H1 (cell line): ENCODE results near the gene ZBTB9. TPM values are rescaled to one million over a fixed set of nuclear protein-coding genes. Genes with fewer than 3 reads are reported as not detected.
"Not testable (repeated sequence)": the region's sequence is repeated elsewhere in the genome, so short reads cannot be mapped to it uniquely, and the experiment has no call there.

Experiments used
- CTCF ChIA-PET: fragments of 300-600 bp; sonication (Branson Sonifier 250); formaldehyde crosslinking; loops from one replicate; lab custom pipeline; 2021; ENCODE audit not compliant: partially characterized antibody; lab: Charles Lee
- POLR2A ChIA-PET: fragments of 300-600 bp; sonication (Branson Sonifier 250); formaldehyde crosslinking; loops from one replicate; lab custom pipeline; 2021; ENCODE audit warnings: inconsistent platforms; ENCODE audit not compliant: partially characterized antibody; lab: Charles Lee
- DNase-seq, 2 experiments: peaks; one replicate each; pipeline versions ENCODE4 v3.0.0 to v3.0.0-alpha.2; 2010 to 2022; ENCODE audit warnings: low spot score in 2 of 2, low read depth in 1 of 2, mixed read lengths in 1 of 2
- FAIRE-seq: peaks from 2 replicates; lab custom pipeline; 2011; peaks lifted over from hg19 to GRCh38; lab: Jason Lieb, UNC
- H2AFZ ChIP-seq: 2 replicates; pipeline ENCODE4 v1.8.1; 2012; ENCODE audit warnings: low read length, inconsistent platforms
- H2AK5ac ChIP-seq: 2 replicates; pipeline ENCODE4 v1.6.1; 2013; ENCODE audit warnings: low read depth, low read length
- H2BK120ac ChIP-seq: replicated peaks from 2 replicates; pipeline ENCODE3; 2013; ENCODE audit warnings: low read depth, low read length, inconsistent platforms
- H2BK12ac ChIP-seq: 2 replicates; pipeline ENCODE4 v1.6.1; 2013; ENCODE audit warnings: low read depth, low read length
- H2BK15ac ChIP-seq: 2 replicates; pipeline ENCODE4 v1.6.1; 2013; ENCODE audit warnings: low read length
- H2BK20ac ChIP-seq: 2 replicates; pipeline ENCODE4 v1.6.1; 2013; ENCODE audit warnings: low read length
- H2BK5ac ChIP-seq: 2 replicates; pipeline ENCODE4 v1.6.1; 2013; ENCODE audit warnings: low read depth, low read length
- H3K14ac ChIP-seq: 2 replicates; pipeline ENCODE4 v1.6.1; 2013; ENCODE audit warnings: inconsistent platforms; ENCODE audit not compliant: insufficient read length
- H3K18ac ChIP-seq: 2 replicates; pipeline ENCODE4 v1.6.1; 2013; ENCODE audit warnings: low read length; ENCODE audit errors: extremely low read depth
- H3K23ac ChIP-seq: 2 replicates; pipeline ENCODE4 v1.6.1; 2013; ENCODE audit warnings: inconsistent platforms; ENCODE audit not compliant: insufficient read length
- H3K23me2 ChIP-seq: 2 replicates; pipeline ENCODE4 v1.6.1; 2013; ENCODE audit warnings: low read depth, low read length
- H3K27ac ChIP-seq: 2 replicates; pipeline ENCODE4 v1.6.1; 2011; ENCODE audit warnings: low read depth, low read length, inconsistent platforms
- H3K27me3 ChIP-seq, 4 experiments: replicated peaks in 1 of 4; 1 replicate in 1 of 4; 2 replicates in 3 of 4; pipeline versions ENCODE4 v1.6.1 to v1.8.1; 2011 to 2013; ENCODE audit warnings: low read length in 3 of 4, mild to moderate bottlenecking in 3 of 4, inconsistent platforms in 2 of 4, mixed read lengths in 2 of 4, moderate library complexity in 1 of 4; ENCODE audit not compliant: control insufficient read depth in 3 of 4, insufficient read depth in 3 of 4; ENCODE audit errors: extremely low read depth in 1 of 4
- H3K36me3 ChIP-seq, 4 experiments: 2 replicates each; pipeline versions ENCODE4 v1.6.1 to v1.8.1; 2011 to 2013; ENCODE audit warnings: mild to moderate bottlenecking in 4 of 4, low read length in 3 of 4, moderate library complexity in 2 of 4, control low read depth in 1 of 4, inconsistent platforms in 1 of 4; ENCODE audit not compliant: insufficient read depth in 4 of 4, control insufficient read depth in 2 of 4
- H3K4ac ChIP-seq: replicated peaks from 2 replicates; pipeline ENCODE3; 2013; ENCODE audit warnings: low read length, low read depth, mixed read lengths, inconsistent platforms; ENCODE audit not compliant: insufficient read length
- H3K4me1 ChIP-seq, 4 experiments: replicated peaks in 1 of 4; 1 replicate in 1 of 4; 2 replicates in 3 of 4; pipeline versions ENCODE4 v1.6.1 to v1.8.1; 2011 to 2013; ENCODE audit warnings: low read length in 3 of 4, inconsistent platforms in 2 of 4, mixed read lengths in 1 of 4; ENCODE audit not compliant: insufficient read depth in 4 of 4, control insufficient read depth in 3 of 4
- H3K4me2 ChIP-seq, 2 experiments: 2 replicates each; pipeline versions ENCODE4 v1.6.1 to v1.8.1; 2011 to 2013; ENCODE audit warnings: low read depth in 2 of 2, low read length in 2 of 2, control low read depth in 1 of 2, inconsistent platforms in 1 of 2, mild to moderate bottlenecking in 1 of 2; ENCODE audit not compliant: insufficient read depth in 1 of 2
- H3K4me3 ChIP-seq, 4 experiments: fragments of 200-600, 300-600 bp in 1 of 4; sonication (generic), shearing (Covaris generic), sonication (Bioruptor Twin) in 1 of 4; 2 replicates each; pipeline versions ENCODE4 v1.5.1 to v1.8.1; 2011 to 2016; ENCODE audit warnings: low read length in 4 of 4, low read depth in 3 of 4, control low read depth in 2 of 4, inconsistent platforms in 2 of 4, mild to moderate bottlenecking in 2 of 4, mixed read lengths in 1 of 4, moderate library complexity in 1 of 4; ENCODE audit not compliant: insufficient read depth in 2 of 4; ENCODE audit errors: extremely low read depth in 1 of 4
- H3K56ac ChIP-seq: replicated peaks from 2 replicates; pipeline ENCODE3; 2013; ENCODE audit warnings: low read depth, mild to moderate bottlenecking, mixed read lengths, low read length, inconsistent platforms; ENCODE audit not compliant: insufficient read length
- H3K79me1 ChIP-seq: 2 replicates; pipeline ENCODE4 v1.6.1; 2013; ENCODE audit warnings: low read depth, low read length, control low read depth
- H3K79me2 ChIP-seq, 2 experiments: 2 replicates each; pipeline versions ENCODE4 v1.6.1 to v1.8.1; 2012 to 2013; ENCODE audit warnings: low read length in 2 of 2, mild to moderate bottlenecking in 2 of 2, inconsistent platforms in 1 of 2; ENCODE audit not compliant: insufficient read depth in 2 of 2, control insufficient read depth in 1 of 2
- H3K9ac ChIP-seq, 4 experiments: replicated peaks in 1 of 4; 1 replicate in 1 of 4; 2 replicates in 3 of 4; pipeline versions ENCODE4 v1.6.1 to v1.8.1; 2011 to 2013; ENCODE audit warnings: low read depth in 3 of 4, low read length in 3 of 4, control low read depth in 2 of 4, mild to moderate bottlenecking in 2 of 4, moderate library complexity in 2 of 4, inconsistent platforms in 1 of 4; ENCODE audit errors: extremely low read depth in 1 of 4
- H3K9me3 ChIP-seq, 2 experiments: 2 replicates each; pipeline versions ENCODE4 v1.6.1 to v1.8.1; 2012 to 2013; ENCODE audit warnings: mild to moderate bottlenecking in 2 of 2, moderate library complexity in 2 of 2, control low read depth in 1 of 2, inconsistent platforms in 1 of 2, low read depth in 1 of 2, low read length in 1 of 2, mixed read lengths in 1 of 2; ENCODE audit not compliant: insufficient read depth in 2 of 2
- H4K20me1 ChIP-seq, 2 experiments: replicated peaks in 1 of 2; 2 replicates each; pipeline versions ENCODE3 to v1.8.1; 2011 to 2013; ENCODE audit warnings: inconsistent platforms in 2 of 2, low read length in 2 of 2, mild to moderate bottlenecking in 1 of 2; ENCODE audit not compliant: insufficient read depth in 2 of 2, control insufficient read depth in 1 of 2
- H4K5ac ChIP-seq: 2 replicates; pipeline ENCODE4 v1.6.1; 2013; ENCODE audit warnings: low read length, low read depth, mixed read lengths, inconsistent platforms; ENCODE audit not compliant: insufficient read length
- H4K8ac ChIP-seq: 2 replicates; pipeline ENCODE4 v1.8.0; 2013; ENCODE audit warnings: mild to moderate bottlenecking, moderate library complexity, low read length, inconsistent platforms; ENCODE audit not compliant: insufficient read depth; ENCODE audit errors: extremely low read depth
- H4K91ac ChIP-seq: replicated peaks from 2 replicates; pipeline ENCODE3; 2013; ENCODE audit warnings: low read length, mixed read lengths, inconsistent platforms; ENCODE audit not compliant: insufficient read length
- CREB1 ChIP-seq: IDR thresholded peaks from 2 replicates; pipeline ENCODE4 v1.6.1; 2012; ENCODE audit warnings: inconsistent platforms
- WGBS, 2 experiments: shearing (Covaris generic) in 1 of 2; methylation state at CpG; one replicate each; pipeline versions ENCODE4 v1.1.6 to v1.1.7; 2013 to 2015; ENCODE audit warnings: low lambda C conversion rate in 2 of 2, mixed read lengths in 2 of 2, inconsistent platforms in 1 of 2, low coverage in 1 of 2, missing lambda C conversion rate in 1 of 2; ENCODE audit not compliant: insufficient replicate concordance in 2 of 2, insufficient coverage in 1 of 2, insufficient read length in 1 of 2; ENCODE audit errors: extremely low coverage in 1 of 2, missing lambda C conversion rate in 1 of 2; 5-methylcytosine and 5-hydroxymethylcytosine counted together
- polyA plus RNA-seq, 7 experiments: library from polyadenylated mRNA; depleted of rRNA in 3 of 7; stranded (reverse) in 5 of 7; unstranded in 2 of 7; fragments of >200 nt in 5 of 7; fragments of 200-250 nt in 2 of 7; gene quantifications; 1 replicate in 5 of 7; 2 replicates in 1 of 7; 4 replicates in 1 of 7; pipeline versions ENCODE4 v1.2.1 to v1.2.3, GENCODE V29; 2011 to 2013; ENCODE audit warnings: missing spikeins in 2 of 7, mixed read lengths in 2 of 7
- total RNA-seq: library from RNA; stranded (reverse); fragmentation: NEBNext Ultra II Directional; extraction: Animal tissue kit (Norgen Biotek cat#: 25700); gene quantifications from 2 replicates; pipeline ENCODE4 v1.2.1, GENCODE V29; 2021

The ZBTB9 gene
- total and polyA plus RNA-seq, 2 of the 8 experiments (the other 6 are each of a cell fraction or from before 2014, with no cell fraction given), result 16.9 to 20.2 TPM

- TF ChIP-seq CREB1, result no peak
These were observed 29.3 kb downstream of the ZBTB9 start (continued) for GRCh38 chr6:33483678-33484077.

- CTCF ChIA-PET, H3K23ac ChIP-seq, POLR2A ChIA-PET, H4K8ac ChIP-seq, H4K20me1 ChIP-seq, H3K36me3 ChIP-seq, H3K14ac ChIP-seq, H3K4me2 ChIP-seq, H4K5ac ChIP-seq, H4K91ac ChIP-seq, H3K4ac ChIP-seq, H2AK5ac ChIP-seq, H3K4me3 ChIP-seq, H3K4me1 ChIP-seq, H3K23me2 ChIP-seq, DNase-seq, FAIRE-seq, H2BK5ac ChIP-seq, H3K56ac ChIP-seq, H3K27ac ChIP-seq, H2BK120ac ChIP-seq, H3K79me1 ChIP-seq, H2BK12ac ChIP-seq, H2BK20ac ChIP-seq, H2AFZ ChIP-seq, H3K27me3 ChIP-seq, H3K9me3 ChIP-seq, H3K79me2 ChIP-seq, H2BK15ac ChIP-seq, H3K18ac ChIP-seq, H3K9ac ChIP-seq: not testable (repeated sequence)
- 58% methylated on average over 2 of the region's 6 CpGs; no CpG with 5 or more reads in 1 of the 2 experiments for WGBS, 2 experiments
These were observed 30.4 kb downstream of the ZBTB9 start for GRCh38 chr6:33484673-33485262.
